K562 (cell line): ENCODE data around the gene FAM117B. TPM values are rescaled to one million over a fixed set of nuclear protein-coding genes. Genes with fewer than 3 reads are reported as not detected.

Experiments
- ATAC-seq: fragments of 200-7000 bp; cut with Tn5 transposase; 3 replicates; pipeline ENCODE4 v1.9.1; 2020; ENCODE audit warnings: moderate library complexity
- BruUV-seq: library from RNA; stranded (reverse); fragments of 400-500 nt; replicated peaks from 2 replicates; lab custom pipeline; 2021; lab: Mats Ljungman, UMichigan
- CTCF ChIA-PET: fragments of 300-600 bp; formaldehyde crosslinking; extraction: SDS; loops from one replicate; lab custom pipeline; 2021; ENCODE audit warnings: low intra/inter-chr PET ratio; lab: Yijun Ruan, JAX
- POLR2A ChIA-PET: fragments of 300-600, 350-650 bp; sonication (Branson Sonifier 250); formaldehyde crosslinking; extraction: SDS; loops from one replicate; lab custom pipeline; 2021; ENCODE audit warnings: antibody characterized with exemption, inconsistent platforms; lab: Yijun Ruan, JAX
- DNase-seq, 4 experiments: peaks; one replicate each; pipeline versions ENCODE4 v3.0.0 to v3.0.0-alpha.2; 2011 to 2018; ENCODE audit warnings: low spot score in 3 of 4, mixed read lengths in 3 of 4; ENCODE audit errors: extremely low read depth in 1 of 4
- FAIRE-seq: peaks from 2 replicates; lab custom pipeline; 2011; peaks lifted over from hg19 to GRCh38; lab: Jason Lieb, UNC
- H2AFZ ChIP-seq: 2 replicates; pipeline ENCODE4 v1.6.0; 2011; ENCODE audit warnings: low read depth, low read length, control low read depth, inconsistent platforms
- H3K27ac ChIP-seq: fragments of 200-600 bp; 3 replicates; pipeline ENCODE4 v1.8.0; 2011; ENCODE audit warnings: low read depth, mild to moderate bottlenecking, control low read depth, inconsistent platforms, low read length, moderate library complexity, mixed read lengths; ENCODE audit errors: extremely low read depth
- H3K27me3 ChIP-seq, 2 experiments: fragments of 300-600 bp in 1 of 2; 2 replicates in 1 of 2; 3 replicates in 1 of 2; pipeline versions ENCODE4 v1.6.0 to v1.8.0; 2011; ENCODE audit warnings: inconsistent platforms in 2 of 2, low read length in 2 of 2, mild to moderate bottlenecking in 1 of 2, mixed read lengths in 1 of 2, moderate library complexity in 1 of 2; ENCODE audit not compliant: control insufficient read depth in 2 of 2, insufficient read depth in 2 of 2
- H3K36me3 ChIP-seq: fragments of 300-600 bp; 3 replicates; pipeline ENCODE4 v1.8.0; 2011; ENCODE audit warnings: mild to moderate bottlenecking, low read length, inconsistent platforms; ENCODE audit not compliant: control insufficient read depth, insufficient read depth
- H3K4me1 ChIP-seq, 2 experiments: fragments of 200-600 bp in 1 of 2; replicated peaks in 1 of 2; 2 replicates in 1 of 2; 3 replicates in 1 of 2; pipeline versions ENCODE4 v1.5.1 to v1.8.0; 2011; ENCODE audit warnings: inconsistent platforms in 2 of 2, low read length in 2 of 2, mild to moderate bottlenecking in 1 of 2, mixed read lengths in 1 of 2, moderate library complexity in 1 of 2; ENCODE audit not compliant: control insufficient read depth in 2 of 2, insufficient read depth in 2 of 2
- H3K4me2 ChIP-seq: 2 replicates; pipeline ENCODE4 v1.6.1; 2011; ENCODE audit warnings: low read length, control low read depth, inconsistent platforms, mixed read lengths; ENCODE audit not compliant: insufficient read depth
- H3K4me3 ChIP-seq: fragments of 200-600 bp; sonication (generic), shearing (Covaris generic); 2 replicates; pipeline ENCODE4 v1.5.1; 2016; ENCODE audit warnings: control low read depth, inconsistent platforms
- H3K79me2 ChIP-seq: fragments of 200-600 bp; 3 replicates; pipeline ENCODE4 v1.8.0; 2011; ENCODE audit warnings: low read length, inconsistent platforms; ENCODE audit not compliant: control insufficient read depth, insufficient read depth
- H3K9ac ChIP-seq, 2 experiments: 2 replicates each; pipeline versions ENCODE4 v1.6.0 to v1.6.1; 2011; ENCODE audit warnings: low read depth in 2 of 2, low read length in 2 of 2, control low read depth in 1 of 2, inconsistent platforms in 1 of 2, mild to moderate bottlenecking in 1 of 2, mixed read lengths in 1 of 2; ENCODE audit not compliant: insufficient read depth in 1 of 2
- H3K9me1 ChIP-seq: one replicate; pipeline ENCODE4 v1.6.0; 2011; ENCODE audit warnings: inconsistent platforms, mild to moderate bottlenecking, low read length, moderate library complexity; ENCODE audit not compliant: control insufficient read depth, insufficient read depth
- H3K9me3 ChIP-seq: replicated peaks from 2 replicates; pipeline ENCODE4 v1.5.1; 2011; ENCODE audit warnings: low read depth, low read length, inconsistent platforms; ENCODE audit not compliant: control insufficient read depth, insufficient read depth
- H4K20me1 ChIP-seq: replicated peaks from 2 replicates; pipeline ENCODE4 v1.6.1; 2011; ENCODE audit warnings: low read length, inconsistent platforms, mixed read lengths; ENCODE audit not compliant: control insufficient read depth, insufficient read depth
- BRCA1 ChIP-seq, 2 experiments: fragments of 450-650 bp in 1 of 2; sonication (generic) in 1 of 2; formaldehyde crosslinking in 1 of 2; IDR thresholded peaks; 2 replicates each; pipeline versions ENCODE4 v1.5.0 to v1.6.1; 2017 to 2020; ENCODE audit warnings: mild to moderate bottlenecking in 1 of 2, missing genetic modification reagents in 1 of 2
- CC2D1A ChIP-seq: fragments of 450-650 bp; IDR thresholded peaks from 2 replicates; pipeline ENCODE4 v1.6.1; 2017; ENCODE audit warnings: mild to moderate bottlenecking
- GMEB1 ChIP-seq: fragments of 250-450 bp; sonication (Bioruptor Pico); IDR thresholded peaks from 2 replicates; pipeline ENCODE4 v1.4.0; 2020; ENCODE audit warnings: mild to moderate bottlenecking
- NR1H2 ChIP-seq: sonication (generic); formaldehyde crosslinking; IDR thresholded peaks from 2 replicates; pipeline ENCODE4 v1.4.0; 2020; ENCODE audit warnings: mild to moderate bottlenecking, missing genetic modification reagents
- POLR2AphosphoS2 ChIP-seq: IDR thresholded peaks from 2 replicates; pipeline ENCODE4 v1.6.1; 2012; ENCODE audit warnings: low read length, improper control_type of control experiment
- ZNF3 ChIP-seq: fragments of 250-450 bp; sonication (Bioruptor Pico); IDR thresholded peaks from 2 replicates; pipeline ENCODE4 v1.5.0; 2021; ENCODE audit warnings: mild to moderate bottlenecking, moderate library complexity
- ZNF586 ChIP-seq: fragments of 450-650 bp; formaldehyde crosslinking; conservative IDR thresholded peaks from 2 replicates; pipeline ENCODE4 v1.4.0; 2020; ENCODE audit warnings: mild to moderate bottlenecking, moderate library complexity
- ZNF778 ChIP-seq: fragments of 450-650 bp; formaldehyde crosslinking; IDR thresholded peaks from 2 replicates; pipeline ENCODE4 v1.4.0; 2020; ENCODE audit warnings: mild to moderate bottlenecking, moderate library complexity
- in situ Hi-C: fragments of 300-500 bp; cut with MboI; formaldehyde crosslinking; loops from 4 replicates; pipeline ENCODE4 v1.15.0; 2018; ENCODE audit warnings: inconsistent platforms, mixed read lengths
- intact Hi-C: fragments of 100-400 bp; cut with micrococcal nuclease; formaldehyde crosslinking; loops from 2 replicates; pipeline ENCODE4 v1.14.2; 2022
- polyA plus RNA-seq, 8 experiments: library from polyadenylated mRNA; depleted of rRNA in 4 of 8; stranded (reverse) in 5 of 8; unstranded in 3 of 8; fragments of >200 nt; fragmentation: Nextera tagmentation in 2 of 8; fragmentation: Illumina TruSeq in 1 of 8; extraction: Ambion mirVana in 2 of 8; extraction: Trizol in 1 of 8; gene quantifications; 2 replicates each; pipeline versions ENCODE4 v1.2.1 to v1.2.3, GENCODE V29; 2011 to 2014; ENCODE audit warnings: inconsistent platforms in 1 of 8, missing spikeins in 1 of 8
- total RNA-seq, 7 experiments: library from RNA; depleted of rRNA in 6 of 7; stranded (reverse); fragments of >200 nt in 6 of 7; fragmentation: Illumina TruSeq in 2 of 7; extraction: Trizol in 2 of 7; gene quantifications; 2 replicates each; pipeline versions ENCODE4 v1.2.1 to v1.2.3, GENCODE V29; 2011 to 2021; ENCODE audit warnings: low replicate concordance in 1 of 7
- TF ChIP-seq, protein P1 (sequence below): sonication (generic); formaldehyde crosslinking; IDR thresholded peaks from 2 replicates; pipeline ENCODE4 v1.8.0; 2023; ENCODE audit warnings: mild to moderate bottlenecking, missing genetic modification reagents
- TF ChIP-seq, protein P2 (sequence below): fragments of 450-650 bp; IDR thresholded peaks from 2 replicates; pipeline ENCODE4 v1.7.1; 2018; ENCODE audit warnings: mild to moderate bottlenecking, low read depth; ENCODE audit not compliant: partially characterized antibody

Gene FAM117B
- total and polyA plus RNA-seq, 9 of the 15 experiments (the other 6 are each of a cell fraction or from before 2014, with no cell fraction given), result 1.6 to 5.2 (median 2.6) TPM

DNA sequence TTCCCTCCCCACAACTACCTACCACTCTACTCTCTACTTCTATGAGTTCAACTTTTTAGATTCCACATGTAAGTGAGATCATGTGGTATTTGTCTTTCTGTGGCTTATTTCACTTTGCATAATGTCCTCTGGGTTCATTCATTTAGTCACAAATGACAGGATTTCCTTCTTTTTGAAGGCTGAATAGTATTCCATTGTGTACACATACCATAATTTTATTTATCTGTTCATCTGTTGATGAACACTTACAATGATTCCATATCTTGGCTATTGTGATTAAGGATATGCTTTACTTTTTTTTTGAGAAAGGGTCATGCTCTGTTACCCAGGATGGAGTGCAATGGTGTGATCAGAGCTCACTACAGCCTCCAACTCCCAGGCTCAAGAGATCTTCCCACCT, 163.2 kb downstream of the FAM117B start:
- in situ Hi-C loops (no loop called here), intact Hi-C loops (no loop called here)
- H3K9me1 ChIP-seq, result no peaks in the 10 kb centered on the region
- ATAC-seq (no peak), FAIRE-seq (no peak)
- no peaks in the 10 kb centered on the region for H3K36me3 ChIP-seq
- H3K9ac ChIP-seq, result no peak overlapping the region
- H3K4me3 ChIP-seq, result no peak overlapping the region
- no peak overlapping the region for H3K27ac ChIP-seq
- POLR2A ChIA-PET, result interaction anchor here (0.7 kb wide), 1 partner anchor 15 kb away, joined by 3 read pairs; no protein-coding TSS in a partner anchor
- H2AFZ ChIP-seq, result no peak overlapping the region
- no peaks in the 10 kb centered on the region for H3K4me1 ChIP-seq
- H3K79me2 ChIP-seq, result no peaks in the 10 kb centered on the region
- CTCF ChIA-PET, result no interaction called here
- H3K9me3 ChIP-seq, result no peaks in the 10 kb centered on the region
- BruUV-seq, result no TSS peak
- H3K27me3 ChIP-seq, result no peaks in the 10 kb centered on the region
- H3K4me2 ChIP-seq, result no peak overlapping the region
- no peak for TF ChIP-seq GMEB1 (CRISPR knock-in tag)
- TF ChIP-seq, protein P1, sequence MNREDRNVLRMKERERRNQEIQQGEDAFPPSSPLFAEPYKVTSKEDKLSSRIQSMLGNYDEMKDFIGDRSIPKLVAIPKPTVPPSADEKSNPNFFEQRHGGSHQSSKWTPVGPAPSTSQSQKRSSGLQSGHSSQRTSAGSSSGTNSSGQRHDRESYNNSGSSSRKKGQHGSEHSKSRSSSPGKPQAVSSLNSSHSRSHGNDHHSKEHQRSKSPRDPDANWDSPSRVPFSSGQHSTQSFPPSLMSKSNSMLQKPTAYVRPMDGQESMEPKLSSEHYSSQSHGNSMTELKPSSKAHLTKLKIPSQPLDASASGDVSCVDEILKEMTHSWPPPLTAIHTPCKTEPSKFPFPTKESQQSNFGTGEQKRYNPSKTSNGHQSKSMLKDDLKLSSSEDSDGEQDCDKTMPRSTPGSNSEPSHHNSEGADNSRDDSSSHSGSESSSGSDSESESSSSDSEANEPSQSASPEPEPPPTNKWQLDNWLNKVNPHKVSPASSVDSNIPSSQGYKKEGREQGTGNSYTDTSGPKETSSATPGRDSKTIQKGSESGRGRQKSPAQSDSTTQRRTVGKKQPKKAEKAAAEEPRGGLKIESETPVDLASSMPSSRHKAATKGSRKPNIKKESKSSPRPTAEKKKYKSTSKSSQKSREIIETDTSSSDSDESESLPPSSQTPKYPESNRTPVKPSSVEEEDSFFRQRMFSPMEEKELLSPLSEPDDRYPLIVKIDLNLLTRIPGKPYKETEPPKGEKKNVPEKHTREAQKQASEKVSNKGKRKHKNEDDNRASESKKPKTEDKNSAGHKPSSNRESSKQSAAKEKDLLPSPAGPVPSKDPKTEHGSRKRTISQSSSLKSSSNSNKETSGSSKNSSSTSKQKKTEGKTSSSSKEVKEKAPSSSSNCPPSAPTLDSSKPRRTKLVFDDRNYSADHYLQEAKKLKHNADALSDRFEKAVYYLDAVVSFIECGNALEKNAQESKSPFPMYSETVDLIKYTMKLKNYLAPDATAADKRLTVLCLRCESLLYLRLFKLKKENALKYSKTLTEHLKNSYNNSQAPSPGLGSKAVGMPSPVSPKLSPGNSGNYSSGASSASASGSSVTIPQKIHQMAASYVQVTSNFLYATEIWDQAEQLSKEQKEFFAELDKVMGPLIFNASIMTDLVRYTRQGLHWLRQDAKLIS, result no peak
- no peak for TF ChIP-seq ZNF586 (CRISPR knock-in tag)
- TF ChIP-seq POLR2AphosphoS2, result no peak
- TF ChIP-seq BRCA1 (IDR thresholded peaks at IDR 0.05), result no peak
- no peak for TF ChIP-seq BRCA1 (CRISPR knock-in tag; IDR thresholded peaks at IDR 0.05)
- TF ChIP-seq ZNF778 (CRISPR knock-in tag), result no peak
- TF ChIP-seq, protein P2, sequence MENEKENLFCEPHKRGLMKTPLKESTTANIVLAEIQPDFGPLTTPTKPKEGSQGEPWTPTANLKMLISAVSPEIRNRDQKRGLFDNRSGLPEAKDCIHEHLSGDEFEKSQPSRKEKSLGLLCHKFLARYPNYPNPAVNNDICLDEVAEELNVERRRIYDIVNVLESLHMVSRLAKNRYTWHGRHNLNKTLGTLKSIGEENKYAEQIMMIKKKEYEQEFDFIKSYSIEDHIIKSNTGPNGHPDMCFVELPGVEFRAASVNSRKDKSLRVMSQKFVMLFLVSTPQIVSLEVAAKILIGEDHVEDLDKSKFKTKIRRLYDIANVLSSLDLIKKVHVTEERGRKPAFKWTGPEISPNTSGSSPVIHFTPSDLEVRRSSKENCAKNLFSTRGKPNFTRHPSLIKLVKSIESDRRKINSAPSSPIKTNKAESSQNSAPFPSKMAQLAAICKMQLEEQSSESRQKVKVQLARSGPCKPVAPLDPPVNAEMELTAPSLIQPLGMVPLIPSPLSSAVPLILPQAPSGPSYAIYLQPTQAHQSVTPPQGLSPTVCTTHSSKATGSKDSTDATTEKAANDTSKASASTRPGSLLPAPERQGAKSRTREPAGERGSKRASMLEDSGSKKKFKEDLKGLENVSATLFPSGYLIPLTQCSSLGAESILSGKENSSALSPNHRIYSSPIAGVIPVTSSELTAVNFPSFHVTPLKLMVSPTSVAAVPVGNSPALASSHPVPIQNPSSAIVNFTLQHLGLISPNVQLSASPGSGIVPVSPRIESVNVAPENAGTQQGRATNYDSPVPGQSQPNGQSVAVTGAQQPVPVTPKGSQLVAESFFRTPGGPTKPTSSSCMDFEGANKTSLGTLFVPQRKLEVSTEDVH, result no peak
- TF ChIP-seq NR1H2 (CRISPR knock-in tag), result no peak
- no peak for TF ChIP-seq ZNF3
- TF ChIP-seq CC2D1A, result no peak
- TF ChIP-seq, all 486 proteins: peak for 0
- no peak for DNase-seq
- H4K20me1 ChIP-seq, result no peaks in the 10 kb centered on the region
